HCT116 (cell line): ENCODE results near the gene TNKS1BP1. TPM values are rescaled to one million over a fixed set of nuclear protein-coding genes. Genes with fewer than 3 reads are reported as not detected.

Experiments used
- ATAC-seq: fragments of 200-7000 bp; cut with Tn5 transposase; 2 replicates; pipeline ENCODE4 v1.9.1; 2020; ENCODE audit warnings: mild to moderate bottlenecking, moderate library complexity
- BruUV-seq: library from RNA; stranded (reverse); fragments of 400-500 nt; replicated peaks from 2 replicates; lab custom pipeline; 2021; lab: Mats Ljungman, UMichigan
- CTCF ChIA-PET: fragments of 300-600 bp; sonication (Branson Sonifier 250); formaldehyde crosslinking; loops from one replicate; lab custom pipeline; 2021; ENCODE audit warnings: antibody characterized with exemption; lab: Charles Lee
- POLR2A ChIA-PET: fragments of 300-600, 350-600 bp; sonication (Branson Sonifier 250); formaldehyde crosslinking; loops from one replicate; lab custom pipeline; 2021; ENCODE audit warnings: antibody characterized with exemption; lab: Charles Lee
- RAD21 ChIA-PET, 2 experiments: fragments of 300-600 bp; sonication (Branson Sonifier 250); formaldehyde crosslinking; loops; one replicate each; lab custom pipeline; 2023; ENCODE audit warnings: low total read pairs in 2 of 2; ENCODE audit not compliant: uncharacterized antibody in 2 of 2, unreplicated experiment in 2 of 2, low non-redundant PET in 1 of 2; lab: Charles Lee
- DNase-seq: peaks from one replicate; pipeline ENCODE4 v3.0.0-alpha.2; 2010; ENCODE audit warnings: low read depth, low spot score
- H2AFZ ChIP-seq: fragments of 200-600 bp; shearing (Covaris generic), sonication (generic); 2 replicates; pipeline ENCODE4 v1.6.1; 2017; ENCODE audit warnings: low read depth, mixed run types, mixed read lengths, antibody characterized with exemption, low read length; ENCODE audit not compliant: poor library complexity, severe bottlenecking
- H3K27ac ChIP-seq: 2 replicates; pipeline ENCODE4 v1.5.1; 2012; ENCODE audit warnings: low read depth, low read length
- H3K27me3 ChIP-seq: fragments of 200-600 bp; sonication (generic); 2 replicates; pipeline ENCODE4 v1.6.1; 2016; ENCODE audit warnings: mixed run types, low read length, mixed read lengths; ENCODE audit not compliant: insufficient read depth
- H3K36me3 ChIP-seq, 2 experiments: fragments of 200-500 bp in 1 of 2; fragments of 200-600 bp in 1 of 2; sonication (Bioruptor generic) in 1 of 2; sonication (generic) in 1 of 2; 2 replicates each; pipeline versions ENCODE4 v1.5.1 to v1.6.1; 2014 to 2016; ENCODE audit warnings: low read length in 2 of 2, inconsistent platforms in 1 of 2, mixed read lengths in 1 of 2, mixed run types in 1 of 2; ENCODE audit not compliant: insufficient read depth in 2 of 2, control insufficient read depth in 1 of 2
- H3K4me1 ChIP-seq, 2 experiments: fragments of 200-600 bp in 1 of 2; sonication (generic) in 1 of 2; 2 replicates each; pipeline versions ENCODE4 v1.5.1 to v1.6.1; 2012 to 2017; ENCODE audit warnings: low read length in 2 of 2, inconsistent platforms in 1 of 2, mild to moderate bottlenecking in 1 of 2, mixed read lengths in 1 of 2, mixed run types in 1 of 2, moderate library complexity in 1 of 2; ENCODE audit not compliant: insufficient read depth in 2 of 2, control insufficient read depth in 1 of 2
- H3K4me2 ChIP-seq: fragments of 200-600 bp; sonication (generic); 2 replicates; pipeline ENCODE4 v1.6.1; 2017; ENCODE audit warnings: mixed run types, low read length, mixed read lengths
- H3K4me3 ChIP-seq, 2 experiments: fragments of 200-600 bp in 1 of 2; sonication (generic) in 1 of 2; replicated peaks in 1 of 2; 2 replicates each; pipeline ENCODE4 v1.5.1; 2011 to 2016; ENCODE audit warnings: low read length in 2 of 2, control low read depth in 1 of 2, low read depth in 1 of 2, mild to moderate bottlenecking in 1 of 2, mixed read lengths in 1 of 2, mixed run types in 1 of 2
- H3K79me2 ChIP-seq: fragments of 200-600 bp; sonication (generic); 2 replicates; pipeline ENCODE4 v1.6.1; 2017; ENCODE audit warnings: mild to moderate bottlenecking, mixed run types, low read length, moderate library complexity, mixed read lengths; ENCODE audit not compliant: insufficient read depth
- H3K9ac ChIP-seq: fragments of 200-600 bp; sonication (generic); 2 replicates; pipeline ENCODE4 v1.6.1; 2016; ENCODE audit warnings: low read length, mixed read lengths
- H3K9me2 ChIP-seq: fragments of 200-600 bp; sonication (generic), shearing (Covaris generic); 2 replicates; pipeline ENCODE4 v1.6.1; 2017; ENCODE audit warnings: mixed run types, mild to moderate bottlenecking, moderate library complexity; ENCODE audit not compliant: insufficient read depth
- H3K9me3 ChIP-seq, 2 experiments: fragments of 200-500 bp in 1 of 2; fragments of 200-600 bp in 1 of 2; sonication (Bioruptor generic) in 1 of 2; sonication (generic) in 1 of 2; 2 replicates each; pipeline ENCODE4 v1.6.1; 2014 to 2017; ENCODE audit warnings: low read length in 2 of 2, mixed read lengths in 2 of 2, inconsistent platforms in 1 of 2, low read depth in 1 of 2, mild to moderate bottlenecking in 1 of 2, mixed run types in 1 of 2, moderate library complexity in 1 of 2; ENCODE audit not compliant: control insufficient read depth in 1 of 2, insufficient read depth in 1 of 2
- H4K20me1 ChIP-seq: fragments of 200-600 bp; sonication (generic), shearing (Covaris generic); 2 replicates; pipeline ENCODE4 v1.6.1; 2017; ENCODE audit warnings: mixed run types, mild to moderate bottlenecking, moderate library complexity; ENCODE audit not compliant: insufficient read depth
- CEBPB ChIP-seq: IDR thresholded peaks from 2 replicates; pipeline ENCODE4 v1.6.1; 2012; ENCODE audit warnings: low read depth
- CTCF ChIP-seq, 3 experiments: fragments of 200-600 bp in 1 of 3; sonication (generic) in 1 of 3; IDR thresholded peaks in 2 of 3; conservative IDR thresholded peaks in 1 of 3; 2 replicates each; pipeline ENCODE4 v1.5.1; 2012 to 2017; ENCODE audit warnings: low read depth in 2 of 3, low read length in 2 of 3, antibody characterized with exemption in 1 of 3, borderline replicate concordance in 1 of 3, control low read depth in 1 of 3, mild to moderate bottlenecking in 1 of 3, mixed read lengths in 1 of 3, mixed run types in 1 of 3, moderate library complexity in 1 of 3; ENCODE audit not compliant: insufficient read depth in 1 of 3
- EGR1 ChIP-seq: IDR thresholded peaks from 2 replicates; pipeline ENCODE4 v1.6.1; 2012; ENCODE audit warnings: low read depth
- JUND ChIP-seq: IDR thresholded peaks from 2 replicates; pipeline ENCODE4 v1.6.1; 2012
- POLR2A ChIP-seq: IDR thresholded peaks from 2 replicates; pipeline ENCODE4 v1.7.0; 2011; ENCODE audit warnings: borderline replicate concordance; ENCODE audit not compliant: insufficient read depth, insufficient read length; ENCODE audit errors: extremely low read depth
- RAD21 ChIP-seq: IDR thresholded peaks from 2 replicates; pipeline ENCODE4 v1.6.1; 2012; ENCODE audit warnings: low read depth, mild to moderate bottlenecking
- TCF7L2 ChIP-seq: IDR thresholded peaks from 2 replicates; pipeline ENCODE4 v1.7.0; 2011; ENCODE audit warnings: borderline replicate concordance, inconsistent platforms; ENCODE audit not compliant: insufficient read depth, insufficient read length; ENCODE audit errors: extremely low read depth
- ZFX ChIP-seq: fragments of 450-650 bp; IDR thresholded peaks from 2 replicates; pipeline ENCODE4 v1.6.1; 2017
- intact Hi-C: fragments of 100-400 bp; cut with micrococcal nuclease; formaldehyde crosslinking; loops from 2 replicates; pipeline ENCODE4 v1.10.0; 2022
- total RNA-seq: library from RNA; stranded (reverse); gene quantifications from one replicate; pipeline ENCODE4 v1.2.1, GENCODE V29; 2021; ENCODE audit not compliant: unreplicated experiment

TNKS1BP1 gene
- total RNA-seq, 1 experiment from 2014 or later = 77.6 TPM

GRCh38 chr11:57335343-57336110 is 10.8 kb upstream of the TNKS1BP1 start, which contains the start of gene SSRP1 (continued):
- TF ChIP-seq CTCF (IDR thresholded peaks at IDR 0.05 in 2 of 3, conservative IDR thresholded peaks at IDR 0.05 in 1 of 3; ENCODE audit: borderline replicate concordance in 1 of 3, insufficient read depth in 1 of 3, low read depth in 2 of 3, low read length in 2 of 3) (no peak), EGR1 (no peak), RAD21 (no peak), JUND (no peak; the same call in 1 of the 2 replicates), CEBPB (no peak), POLR2A (peak; percentile 43)

GRCh38 chr11:57335023-57335342 is 10.2 kb upstream of the TNKS1BP1 start:
- Histone ChIP-seq H4K20me1 (no peaks in the 10 kb centered on the region), H3K4me2 (peak overlapping the region; percentile 98), H3K4me1 (peaks cover 8 to 20% of the 10 kb centered on the region in 2 experiments; a peak in 3 of 4 replicates), H3K79me2 (peaks cover 56% of the 10 kb centered on the region), H3K9ac (peak overlapping the region; percentile 92), H3K4me3 (peak overlapping the region; percentile 79 to 96), H2AFZ (no peak overlapping the region), H3K27ac (peak overlapping the region; percentile 61), H3K27me3 (no peaks in the 10 kb centered on the region), H3K36me3 (peaks cover 21 to 46% of the 10 kb centered on the region in 2 experiments; a peak in 3 of 4 replicates), H3K9me2 (no peaks in the 10 kb centered on the region), H3K9me3 (no peaks in the 10 kb centered on the region)
- POLR2A ChIA-PET = interaction anchor here (1.2 to 2.6 kb wide), 2 partner anchors 10 to 15 kb away, joined by 3 to 17 read pairs; partner anchors contain the start of gene TNKS1BP1
- RAD21 ChIA-PET = no interaction called here
- no peak for DNase-seq
- intact Hi-C loops = loop anchor here (1.0 kb wide), 1 partner anchor 10 kb away; no protein-coding TSS in a partner anchor
- no peak for TF ChIP-seq ZFX
- TF ChIP-seq TCF7L2 = no peak
- ATAC-seq = peak; percentile 5; the same call in 1 of the 2 replicates
- BruUV-seq = no TSS peak
- CTCF ChIA-PET = interaction anchor here (1.1 to 1.6 kb wide), 4 partner anchors 10 to 310 kb away, joined by 3 to 5 read pairs (median 4); partner anchors contain the start of gene TNKS1BP1
